ENCODE measurements around the gene IARS1. TPM values are rescaled to one million over a fixed set of nuclear protein-coding genes. Genes with fewer than 3 reads are reported as not detected.
A peak's percentile ranks its signal among the peaks of the same experiment; 100 is the strongest.

Gene IARS1
- total and polyA plus RNA-seq, 10 of the 15 experiments (the other 5 are each of a cell fraction or from before 2014, with no cell fraction given): 71.0 to 227 (median 153) TPM

- TF ChIP-seq USF1 (IDR thresholded peaks at IDR 0.05; ENCODE audit: borderline replicate concordance, extremely low read length, insufficient read depth, low read depth, low read length) (peak; percentile 94), NFIC (IDR thresholded peaks at IDR 0.05; ENCODE audit: low read depth, low read length) (peak; percentile 86), IKZF2 (IDR thresholded peaks at IDR 0.05) (peak; percentile 71 to 80; a peak in 3 of 4 replicates), SREBF1 (IDR thresholded peaks at IDR 0.05; ENCODE audit: low read length) (peak; percentile 97), RELB (IDR thresholded peaks at IDR 0.05; ENCODE audit: low read depth) (peak; percentile 99), ZBTB33 (IDR thresholded peaks at IDR 0.05) (no peak)
These were observed 31.9 kb upstream of the IARS1 start, which contains the start of the genes CENPP and NOL8 (continued) for GRCh38 chr9:92325269-92325990.
